Fibroblast of peridontal ligament (primary cell): ENCODE measurements around the gene TSPAN13.
"Not testable (repeated sequence)": the region's sequence is repeated elsewhere in the genome, so short reads cannot be mapped to it uniquely, and the experiment has no call there.

Source experiments
- DNase-seq: peaks from one replicate; pipeline ENCODE4 v3.0.0-alpha.2; 2010; ENCODE audit errors: extremely low read depth

Gene TSPAN13

GRCh38 chr7:16740996-16741395 lies 12.6 kb upstream of the TSPAN13 start:
- no peak for DNase-seq

GRCh38 chr7:16741676-16742075 lies 11.9 kb upstream of the TSPAN13 start:
- DNase-seq, result no peak

GRCh38 chr7:16742547-16742946 lies 11.0 kb upstream of the TSPAN13 start:
- DNase-seq, result no peak

DNA sequence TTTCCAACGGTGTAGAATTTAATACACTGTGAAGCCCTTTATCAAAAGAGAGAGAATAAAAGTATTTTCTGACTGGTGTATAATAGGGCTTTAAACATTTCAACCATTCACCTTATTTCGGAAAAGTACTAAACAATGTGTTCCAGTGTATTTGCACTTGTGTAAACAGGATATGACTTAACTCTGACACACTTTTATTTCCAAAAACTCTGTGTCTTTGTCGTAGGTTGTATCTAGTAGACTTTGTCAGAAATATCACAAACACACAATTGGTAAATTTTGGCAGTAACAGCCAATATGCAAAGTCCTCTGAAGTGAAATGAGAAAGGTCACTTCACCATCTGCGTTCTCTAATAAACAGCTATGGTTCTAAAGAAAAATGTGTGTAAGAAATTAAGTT lies 10.3 kb upstream of the TSPAN13 start:
- no peak for DNase-seq

DNA sequence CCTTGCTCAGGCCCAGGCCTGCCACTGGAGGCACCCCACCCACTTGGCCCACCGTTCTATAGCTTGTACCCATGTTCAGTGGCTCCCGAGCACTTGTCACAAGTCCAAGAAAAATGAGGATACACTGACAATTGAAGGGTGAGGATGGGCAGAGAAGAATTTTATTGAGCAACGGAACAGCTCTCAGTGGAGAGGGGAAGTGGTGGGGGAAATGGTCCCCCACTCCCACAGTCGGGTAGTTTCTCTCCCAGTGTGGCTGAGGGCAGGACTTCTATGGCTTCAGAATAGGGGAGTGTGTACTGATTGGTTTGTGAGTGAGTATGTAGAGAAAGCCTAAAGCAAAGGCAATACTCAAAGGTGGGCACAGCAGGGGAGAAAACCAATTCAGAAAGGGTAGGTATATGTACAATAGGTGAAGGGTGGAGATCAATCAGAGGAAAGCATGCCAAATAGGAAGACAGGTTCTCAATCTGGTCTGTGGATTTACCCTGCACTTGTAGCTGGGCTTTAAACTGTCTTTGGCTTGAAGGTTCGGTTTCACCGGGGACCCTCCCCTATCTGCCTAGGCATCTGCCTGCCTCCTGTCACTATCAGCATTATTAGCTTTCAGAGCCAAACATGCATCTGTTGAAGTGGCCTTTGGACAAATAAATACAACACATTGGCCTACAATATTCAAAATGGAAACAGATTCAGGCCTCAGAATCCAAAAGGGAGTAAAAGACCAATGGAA lies 8.9 kb upstream of the TSPAN13 start:
- no peak for DNase-seq

DNA sequence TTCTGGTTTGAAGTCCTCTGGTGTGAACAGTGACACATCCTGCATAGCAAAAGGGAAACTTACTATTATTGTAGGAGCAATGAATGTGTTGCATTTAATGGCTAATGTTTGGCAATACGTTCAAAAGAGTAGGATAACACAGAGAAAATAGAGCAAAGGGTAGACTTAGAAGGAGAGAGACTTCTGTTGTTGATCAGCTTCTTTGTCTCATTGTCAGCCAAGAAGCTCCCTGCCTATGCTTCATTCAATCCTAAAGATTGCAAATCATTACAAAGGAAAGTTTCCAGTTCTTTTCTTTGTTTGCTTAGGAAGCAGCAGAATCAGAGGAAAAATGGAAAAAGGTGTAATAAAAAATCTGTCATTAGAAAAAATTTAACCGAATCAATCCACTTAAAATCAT lies 7.9 kb upstream of the TSPAN13 start:
- no peak for DNase-seq

- no peak for DNase-seq
Observed at GRCh38 chr7:16747102-16747501, 6.5 kb upstream of the TSPAN13 start.

DNA sequence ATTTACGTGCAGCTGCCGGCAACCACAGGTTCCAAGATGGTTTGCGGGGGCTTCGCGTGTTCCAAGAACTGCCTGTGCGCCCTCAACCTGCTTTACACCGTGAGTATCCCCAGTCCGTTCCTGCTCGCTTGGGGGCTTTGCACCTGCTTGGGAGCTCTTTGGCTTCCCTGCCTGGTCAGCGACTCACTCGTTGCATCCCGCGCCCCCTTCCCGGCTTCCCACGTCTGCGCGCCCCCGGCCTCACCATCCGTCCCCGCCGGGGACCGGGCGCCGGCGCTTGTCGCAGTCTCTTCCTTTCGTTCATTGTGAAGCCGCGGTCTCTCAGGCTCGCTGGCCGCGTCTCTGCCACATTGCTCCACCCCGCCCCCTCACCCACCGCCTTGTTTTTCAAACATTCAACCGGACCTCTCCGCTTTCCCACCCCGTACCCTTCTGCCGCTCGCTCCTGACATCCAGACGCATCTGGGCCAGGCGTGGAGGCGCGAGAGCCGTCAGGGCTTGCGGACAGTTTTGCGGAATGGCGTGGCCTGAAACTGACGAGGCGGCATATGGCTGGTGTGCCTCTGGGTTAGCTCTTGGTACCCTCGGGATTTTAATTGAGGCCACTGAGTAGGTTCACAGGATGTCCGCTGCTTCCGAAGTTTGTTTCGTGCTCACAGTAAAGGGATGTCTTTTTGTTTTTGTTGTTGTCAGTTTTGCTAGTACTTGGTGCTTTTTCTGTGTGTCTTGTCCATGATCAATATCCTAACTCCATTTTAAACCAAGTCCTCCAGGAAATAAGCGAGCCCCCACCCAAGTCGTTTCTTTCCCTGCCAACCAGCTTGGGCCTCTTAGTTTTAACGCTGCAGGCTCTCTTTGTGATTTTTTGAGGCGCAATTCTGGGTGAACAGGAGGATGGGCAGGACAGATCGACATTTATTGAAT lies 639 bp downstream of the TSPAN13 start:
- DNase-seq, result no peak

DNA sequence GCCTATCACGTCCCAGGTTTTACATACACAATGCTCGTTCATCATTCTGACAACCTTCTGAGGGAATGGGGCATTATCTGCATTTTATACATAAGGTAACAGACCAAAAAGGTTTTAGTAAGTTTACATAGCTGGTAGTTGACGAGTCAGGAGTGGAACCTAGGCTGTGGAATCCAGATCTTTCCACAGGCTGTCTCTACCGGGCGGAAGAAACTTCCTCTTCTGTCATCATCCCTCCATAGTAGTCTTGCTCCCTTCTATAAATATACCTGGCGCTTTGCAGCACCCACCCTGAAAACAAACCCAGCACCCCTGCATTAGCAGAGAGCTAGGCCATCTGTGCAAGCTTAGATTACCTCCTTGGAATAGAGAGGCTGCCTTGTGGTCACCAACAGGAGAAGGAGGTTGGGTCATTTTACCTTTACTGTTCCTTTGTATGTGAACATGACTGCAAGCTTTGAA lies 1.3 kb downstream of the TSPAN13 start:
- no peak for DNase-seq

GRCh38 chr7:16755397-16755796 lies 1.8 kb downstream of the TSPAN13 start:
- no peak for DNase-seq

GRCh38 chr7:16758036-16758435 lies 4.5 kb downstream of the TSPAN13 start:
- DNase-seq, result no peak

GRCh38 chr7:16758631-16759611 lies 5.4 kb downstream of the TSPAN13 start:
- no peak for DNase-seq

DNA sequence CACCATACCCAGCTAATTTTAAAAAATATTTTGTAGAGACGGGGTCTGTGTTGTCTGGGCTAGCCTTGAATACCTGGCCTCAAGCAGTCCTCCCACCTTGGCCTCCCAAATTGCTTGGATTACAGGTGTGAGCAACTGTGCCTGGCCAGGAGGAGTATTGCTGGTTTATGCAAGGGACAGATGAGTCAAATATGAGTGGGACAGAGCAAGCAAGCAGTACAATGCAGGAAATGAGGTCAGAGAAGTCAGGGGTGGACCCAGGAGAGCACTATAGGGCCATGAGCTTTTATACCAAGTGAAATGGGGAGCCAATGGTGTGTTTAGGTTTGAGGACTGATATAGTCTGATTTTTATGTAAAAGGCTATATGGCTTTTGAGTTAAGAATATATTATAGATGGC lies 6.3 kb downstream of the TSPAN13 start:
- DNase-seq, result no peak

DNA sequence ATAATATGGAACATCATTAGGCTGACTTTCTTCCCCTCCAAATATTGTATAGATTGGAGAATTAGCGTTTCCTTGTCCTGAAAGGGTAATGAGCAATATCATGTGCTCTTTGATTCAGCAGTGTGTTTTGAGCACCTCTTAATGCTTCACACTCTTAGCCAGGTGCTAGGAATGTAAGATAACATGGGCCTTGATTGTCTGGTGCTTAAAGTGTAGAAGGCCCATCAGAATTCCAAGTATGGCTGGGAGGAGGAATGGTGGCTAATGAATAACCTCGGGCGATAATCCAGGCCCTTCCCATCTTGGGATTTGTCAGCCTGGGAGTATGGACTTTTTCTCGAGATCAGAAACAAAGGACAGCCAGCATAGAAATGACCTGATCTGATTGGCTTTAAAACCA lies 8.6 kb downstream of the TSPAN13 start:
- DNase-seq, result no peak

- no peak for DNase-seq
Observed at GRCh38 chr7:16764942-16765341, 11.4 kb downstream of the TSPAN13 start.

DNA sequence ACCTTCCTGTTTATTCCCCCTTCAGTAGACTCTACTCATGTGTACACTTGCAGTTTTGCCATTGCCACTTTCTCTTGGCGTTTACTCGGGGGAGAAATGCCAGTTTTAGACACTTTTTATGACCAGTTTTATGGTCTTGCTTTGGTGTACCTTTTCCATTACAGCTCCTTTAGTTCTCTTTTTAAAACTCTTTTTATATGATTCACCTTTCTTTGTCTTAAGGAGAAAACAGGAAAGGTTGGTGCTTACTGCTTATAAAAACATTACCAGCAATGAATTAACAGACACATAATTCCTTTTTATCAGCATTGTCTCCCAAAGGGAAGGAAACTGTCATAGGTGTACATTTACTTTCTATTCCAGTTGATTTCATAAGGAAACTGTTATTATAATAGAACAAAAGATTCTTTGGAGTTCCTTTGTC lies 11.9 kb downstream of the TSPAN13 start:
- no peak for DNase-seq

DNA sequence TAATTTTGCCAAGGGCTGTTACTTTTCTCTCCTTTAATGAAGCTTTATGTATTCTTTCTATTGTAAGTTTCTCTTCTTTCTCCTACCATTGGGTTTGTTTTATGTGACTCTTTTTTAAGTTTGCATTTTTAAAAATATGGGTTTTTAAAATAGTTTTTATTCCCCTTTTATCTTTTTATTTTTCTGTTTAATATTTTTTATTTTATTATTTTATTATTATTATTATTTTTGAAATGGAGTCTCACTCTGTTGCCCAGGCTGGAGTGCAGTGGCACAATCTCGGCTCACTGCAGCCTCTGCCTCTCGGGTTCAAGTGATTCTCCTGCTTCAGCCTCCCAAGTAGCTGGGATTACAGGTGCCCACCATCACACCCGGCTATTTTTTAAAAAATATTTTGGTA lies 16.4 kb downstream of the TSPAN13 start:
- not testable (repeated sequence) for DNase-seq

DNA sequence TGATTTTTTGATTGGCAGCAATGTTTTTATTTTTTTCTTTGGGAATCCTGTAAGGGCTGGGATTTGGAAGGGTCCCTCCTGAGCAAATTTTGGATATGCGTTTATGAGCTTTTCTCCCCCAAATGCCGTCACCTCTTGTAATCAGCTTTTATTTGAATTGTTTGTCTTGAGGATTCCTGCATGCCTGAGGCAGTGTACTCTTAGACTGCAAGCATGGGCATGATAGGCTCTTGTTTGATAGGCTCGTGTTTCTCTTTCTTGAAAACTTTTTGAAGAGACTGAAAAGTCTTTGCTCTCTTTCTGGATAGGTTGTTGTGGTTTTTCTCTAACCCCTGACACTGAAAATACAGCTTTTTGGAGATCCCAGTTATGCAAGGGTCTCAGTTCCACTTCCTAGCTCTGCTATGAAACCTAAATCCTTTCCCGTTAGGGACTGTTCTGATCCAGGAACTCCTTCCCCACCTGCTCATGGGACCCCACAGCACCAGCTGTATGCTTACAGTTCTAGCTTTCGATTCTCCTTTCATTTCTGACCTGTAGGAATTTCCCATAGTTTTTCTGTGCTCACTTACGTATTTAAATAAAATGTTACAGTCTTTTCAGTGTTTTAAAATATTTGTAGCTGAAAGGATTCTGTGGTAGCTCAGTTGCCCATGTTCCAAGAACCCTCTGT lies 17.2 kb downstream of the TSPAN13 start:
- no peak for DNase-seq

DNA sequence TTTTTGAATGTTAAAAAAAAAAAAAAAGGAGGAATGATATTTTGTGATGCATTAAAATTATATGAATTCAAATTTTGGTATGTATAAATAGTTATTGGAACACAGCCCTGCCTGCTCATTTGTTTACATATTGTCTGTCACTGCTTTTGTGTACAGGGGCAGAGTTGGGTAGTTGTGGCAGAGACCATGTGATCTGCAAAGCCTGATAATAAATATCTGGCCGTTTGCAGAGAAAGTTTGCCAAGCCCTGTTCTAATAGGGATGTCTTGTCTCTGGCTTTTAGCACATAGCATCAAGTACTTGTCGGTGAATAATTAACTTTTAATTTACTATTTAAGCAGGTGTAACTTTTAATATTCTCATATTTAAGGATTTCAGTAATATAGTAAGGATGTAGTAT lies 19.8 kb downstream of the TSPAN13 start:
- DNase-seq, result no peak

DNA sequence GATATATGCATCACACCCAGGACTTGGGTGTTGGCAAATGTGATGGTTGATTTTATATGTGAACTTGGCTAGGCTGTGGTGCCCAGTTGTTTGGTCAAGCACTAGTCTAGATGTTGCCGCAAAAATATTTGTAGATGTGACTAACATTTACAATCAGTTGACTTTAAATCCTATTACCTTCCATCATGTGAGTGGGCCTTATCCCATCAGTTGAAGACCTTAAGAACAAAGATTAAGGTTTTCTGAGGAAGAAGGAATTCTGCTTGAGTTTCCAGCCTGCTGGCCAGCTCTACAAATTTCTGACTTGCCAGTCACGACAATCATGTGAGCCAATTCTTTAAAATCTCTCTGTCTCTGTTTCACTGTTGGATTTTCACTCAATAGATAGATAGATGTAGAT lies 20.3 kb downstream of the TSPAN13 start:
- DNase-seq, result no peak

DNA sequence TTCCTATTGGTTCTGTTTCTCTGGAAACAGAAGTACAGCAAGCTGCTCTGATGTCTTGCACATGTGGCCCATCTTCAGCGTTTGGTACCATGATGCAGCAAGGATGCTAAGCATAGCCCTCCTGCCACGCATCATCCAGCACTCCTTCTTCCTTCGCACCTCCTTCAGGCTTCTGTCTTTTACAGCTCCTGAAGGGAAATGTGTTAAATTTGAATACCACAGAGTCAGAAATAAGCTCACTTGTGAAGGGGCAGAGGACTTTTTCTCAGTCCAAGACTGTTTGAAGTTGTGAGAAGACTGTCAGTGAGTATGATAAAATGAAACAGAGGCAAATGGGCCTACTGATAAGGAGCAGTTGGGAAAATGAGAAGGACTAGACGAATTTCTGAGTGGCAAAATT lies 20.7 kb downstream of the TSPAN13 start:
- no peak for DNase-seq
